OCI-LY3 (cell line): Measurements from ENCODE around the gene ACSF3.

Source experiments
- H2AFZ ChIP-seq: fragments of 200-600, 300-600 bp; shearing (Covaris generic); 2 replicates; pipeline ENCODE4 v1.6.0; 2014; ENCODE audit warnings: antibody characterized with exemption, low read depth, low read length
- H3K27ac ChIP-seq: fragments of 200-600, 300-600 bp; sonication (generic); 2 replicates; pipeline ENCODE4 v1.5.1; 2014; ENCODE audit warnings: mild to moderate bottlenecking, low read length, moderate library complexity, mixed read lengths
- H3K27me3 ChIP-seq: fragments of 200-600, 300-600 bp; sonication (generic); 2 replicates; pipeline ENCODE4 v1.6.1; 2014; ENCODE audit warnings: low read depth, low read length, mixed read lengths
- H3K36me3 ChIP-seq: fragments of 200-600, 300-600 bp; sonication (generic); replicated peaks from 2 replicates; pipeline ENCODE3; 2014; ENCODE audit warnings: low read depth, low read length, mixed read lengths
- H3K4me1 ChIP-seq: fragments of 300-600, 200-600 bp; sonication (generic); 2 replicates; pipeline ENCODE4 v1.6.1; 2014; ENCODE audit warnings: low read length, mixed read lengths
- H3K4me2 ChIP-seq: fragments of 200-600, 300-600 bp; sonication (generic); 2 replicates; pipeline ENCODE4 v1.6.1; 2014; ENCODE audit warnings: low read length, mixed read lengths
- H3K4me3 ChIP-seq: fragments of 300-600, 200-600 bp; sonication (generic); 2 replicates; pipeline ENCODE4 v1.5.1; 2014; ENCODE audit warnings: antibody characterized with exemption, mild to moderate bottlenecking, low read length, moderate library complexity
- H3K79me2 ChIP-seq: fragments of 300-600, 200-600 bp; shearing (Covaris generic); 2 replicates; pipeline ENCODE4 v1.6.1; 2014; ENCODE audit warnings: mild to moderate bottlenecking, low read length, mixed read lengths
- H3K9ac ChIP-seq: fragments of 300-600, 200-600 bp; shearing (Covaris generic); 2 replicates; pipeline ENCODE4 v1.6.0; 2014; ENCODE audit warnings: mild to moderate bottlenecking, low read length, moderate library complexity
- H3K9me3 ChIP-seq: fragments of 200-600, 300-600 bp; shearing (Covaris generic); 2 replicates; pipeline ENCODE4 v1.6.1; 2014; ENCODE audit warnings: low read length, mixed read lengths; ENCODE audit not compliant: insufficient read depth
- H4K20me1 ChIP-seq: fragments of 200-600, 300-600 bp; sonication (generic); 2 replicates; pipeline ENCODE4 v1.6.1; 2016; ENCODE audit warnings: low read length, mixed read lengths; ENCODE audit not compliant: insufficient read depth
- CTCF ChIP-seq: fragments of 200-600, 300-600 bp; sonication (generic); IDR thresholded peaks from 2 replicates; pipeline ENCODE4 v1.5.1; 2014; ENCODE audit warnings: antibody characterized with exemption, low read length, low read depth
- EZH2phosphoT487 ChIP-seq: fragments of 200-600 bp; shearing (Covaris generic); IDR thresholded peaks from 2 replicates; pipeline ENCODE4 v1.6.1; 2018; ENCODE audit warnings: antibody characterized with exemption, mixed run types, low read depth

The ACSF3 gene

DNA sequence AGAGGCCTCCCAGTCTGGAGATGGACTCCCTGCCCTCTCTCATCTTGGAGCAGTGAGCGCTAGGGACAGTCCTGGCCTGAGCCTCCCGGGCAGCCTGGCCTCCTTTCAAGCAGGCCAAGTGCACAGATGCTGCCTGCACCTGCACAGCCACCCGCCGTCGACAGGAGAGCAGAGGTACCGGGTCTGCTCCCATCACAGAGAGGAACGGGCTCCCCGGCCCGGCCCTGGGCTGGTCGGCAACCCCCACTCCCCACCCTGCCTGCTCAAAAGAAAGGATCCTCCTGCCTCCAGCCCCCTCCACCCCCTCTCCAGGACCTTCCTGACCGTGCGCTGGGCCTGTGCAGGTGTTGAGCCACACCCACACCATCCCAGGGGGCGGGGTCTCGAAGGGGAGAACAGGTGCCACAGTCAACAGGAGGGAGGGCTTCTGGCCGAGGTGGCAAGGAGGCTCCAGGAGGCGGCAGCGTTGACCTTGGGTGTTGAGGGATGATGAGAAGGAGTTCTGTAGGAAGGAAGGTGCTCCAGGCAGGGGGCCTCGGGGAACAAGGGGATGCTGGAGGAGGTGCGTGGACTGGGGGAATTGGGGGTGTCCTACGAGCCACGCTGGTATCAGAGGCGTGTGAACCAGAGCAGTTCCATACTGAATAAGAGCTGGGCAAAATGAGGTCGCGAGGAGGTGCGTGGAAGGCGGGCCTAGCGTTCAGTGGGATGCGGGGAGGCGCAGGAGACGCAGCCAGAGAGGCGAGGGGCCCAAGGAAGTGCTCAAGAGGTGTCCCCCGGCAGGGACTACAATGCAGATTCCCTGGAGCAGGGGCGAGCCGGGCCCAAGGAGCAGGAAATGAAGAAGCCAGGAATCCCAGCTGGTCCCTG, 76.9 kb downstream of the ACSF3 start:
- Histone ChIP-seq H3K4me1 (peaks cover 33% of the 10 kb centered on the region), H3K9me3 (no peaks in the 10 kb centered on the region), H3K79me2 (no peaks in the 10 kb centered on the region), H3K9ac (peak overlapping the region; percentile 42; the same call in 1 of the 2 replicates), H2AFZ (peak overlapping the region; percentile 86), H3K27ac (no peak overlapping the region), H3K4me3 (peak overlapping the region; percentile 78), H4K20me1 (no peaks in the 10 kb centered on the region; the same call in 1 of the 2 replicates), H3K36me3 (no peaks in the 10 kb centered on the region), H3K4me2 (peak overlapping the region; percentile 99), H3K27me3 (peaks cover 45% of the 10 kb centered on the region)
- TF ChIP-seq EZH2phosphoT487 (no peak), CTCF (0 out of 2 replicates have a peak, but pooled peaks have one; percentile 10)

GRCh38 chr16:89171216-89172170, 77.8 kb downstream of the ACSF3 start, which contains the start of gene CDH15:
Gene CDH15 (plus strand): TSS chr16:89171748. CDS start chr16:89171832, 84 bp downstream.
- Histone ChIP-seq H3K36me3 (no peaks in the 10 kb centered on the region), H4K20me1 (no peaks in the 10 kb centered on the region; the same call in 1 of the 2 replicates)

GRCh38 chr16:89172171-89172527, 78.5 kb downstream of the ACSF3 start:
- Histone ChIP-seq H3K4me1 (peaks cover 30% of the 10 kb centered on the region), H3K9me3 (no peaks in the 10 kb centered on the region), H3K27me3 (peaks cover 45% of the 10 kb centered on the region), H3K4me3 (no peak overlapping the region), H3K9ac (no peak overlapping the region), H2AFZ (no peak overlapping the region), H3K79me2 (no peaks in the 10 kb centered on the region), H3K27ac (no peak overlapping the region), H4K20me1 (no peaks in the 10 kb centered on the region; the same call in 1 of the 2 replicates), H3K4me2 (no peak overlapping the region), H3K36me3 (no peaks in the 10 kb centered on the region)
- TF ChIP-seq CTCF = no peak
- TF ChIP-seq EZH2phosphoT487 = no peak

More at GRCh38 chr16:89171216-89172170, 77.8 kb downstream of the ACSF3 start, which contains the start of gene CDH15:
- Histone ChIP-seq H3K4me2 (peak within 1 kb of the TSS; percentile 99), H3K27ac (no peak within 1 kb of the TSS), H3K4me1 (peaks cover 33% of the 10 kb centered on the region), H3K9ac (peak within 1 kb of the TSS; percentile 42; the same call in 1 of the 2 replicates), H3K79me2 (no peaks in the 10 kb centered on the region), H3K9me3 (no peaks in the 10 kb centered on the region), H3K4me3 (peak within 1 kb of the TSS; percentile 78), H3K27me3 (peaks cover 45% of the 10 kb centered on the region), H2AFZ (peak within 1 kb of the TSS; percentile 86)
- TF ChIP-seq EZH2phosphoT487 (no peak), CTCF (no peak)
